Ishikawa (cell line): Measurements from ENCODE around the gene NCOA5.

Experiments used
- CEBPB ChIP-seq: IDR thresholded peaks from 2 replicates; pipeline ENCODE4 v1.6.1; 2012
- CREB1 ChIP-seq: IDR thresholded peaks from 2 replicates; pipeline ENCODE4 v1.6.1; 2012; ENCODE audit warnings: low read depth
- EGR1 ChIP-seq: IDR thresholded peaks from 2 replicates; pipeline ENCODE4 v1.6.1; 2012
- EP300 ChIP-seq: IDR thresholded peaks from 2 replicates; pipeline ENCODE4 v1.6.1; 2012; ENCODE audit warnings: borderline replicate concordance
- FOXM1 ChIP-seq: IDR thresholded peaks from 2 replicates; pipeline ENCODE4 v1.6.1; 2012; ENCODE audit warnings: low read depth, borderline replicate concordance
- NFIC ChIP-seq: IDR thresholded peaks from 2 replicates; pipeline ENCODE4 v1.6.1; 2012
- RAD21 ChIP-seq: IDR thresholded peaks from 2 replicates; pipeline ENCODE4 v1.6.1; 2012; ENCODE audit warnings: low read depth
- TAF1 ChIP-seq: IDR thresholded peaks from 2 replicates; pipeline ENCODE4 v1.6.1; 2012; ENCODE audit warnings: low read depth, mild to moderate bottlenecking
- TCF12 ChIP-seq: IDR thresholded peaks from 2 replicates; pipeline ENCODE4 v1.6.1; 2012; ENCODE audit warnings: low read depth
- TEAD4 ChIP-seq: IDR thresholded peaks from 2 replicates; pipeline ENCODE4 v1.6.1; 2012
- YY1 ChIP-seq: IDR thresholded peaks from 2 replicates; pipeline ENCODE4 v1.6.1; 2012; ENCODE audit warnings: low read depth
- ZBTB7A ChIP-seq: IDR thresholded peaks from 2 replicates; pipeline ENCODE4 v1.6.1; 2012; ENCODE audit warnings: low read depth
- TF ChIP-seq, protein P1 (sequence below): IDR thresholded peaks from 2 replicates; pipeline ENCODE4 v1.6.1; 2012
- TF ChIP-seq, protein P2 (sequence below): IDR thresholded peaks from 2 replicates; pipeline ENCODE4 v1.6.1; 2012
- TF ChIP-seq, protein P3 (sequence below): IDR thresholded peaks from 2 replicates; pipeline ENCODE4 v1.6.1; 2012; ENCODE audit warnings: low read depth, mild to moderate bottlenecking

The NCOA5 gene

DNA sequence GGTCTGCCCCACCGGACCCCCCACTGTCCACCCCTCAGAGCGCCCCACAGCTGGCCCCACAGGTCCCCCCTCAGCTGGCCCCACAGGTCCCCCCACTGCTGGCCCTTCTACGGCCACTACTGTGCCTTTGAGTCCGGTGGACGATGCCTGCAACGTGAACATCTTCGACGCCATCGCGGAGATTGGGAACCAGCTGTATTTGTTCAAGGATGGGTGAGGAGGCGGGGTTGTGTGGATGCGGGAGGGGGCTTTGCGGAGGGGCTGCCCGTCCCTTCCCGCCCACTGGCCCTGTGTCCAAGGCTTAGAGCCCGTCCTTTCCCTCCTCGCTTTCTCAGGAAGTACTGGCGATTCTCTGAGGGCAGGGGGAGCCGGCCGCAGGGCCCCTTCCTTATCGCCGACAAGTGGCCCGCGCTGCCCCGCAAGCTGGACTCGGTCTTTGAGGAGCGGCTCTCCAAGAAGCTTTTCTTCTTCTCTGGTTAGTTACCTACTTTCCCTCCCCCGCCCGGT, 76.4 kb downstream of the NCOA5 start:
- TF ChIP-seq, protein P1, sequence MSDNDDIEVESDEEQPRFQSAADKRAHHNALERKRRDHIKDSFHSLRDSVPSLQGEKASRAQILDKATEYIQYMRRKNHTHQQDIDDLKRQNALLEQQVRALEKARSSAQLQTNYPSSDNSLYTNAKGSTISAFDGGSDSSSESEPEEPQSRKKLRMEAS: no peak
- TF ChIP-seq, protein P2, sequence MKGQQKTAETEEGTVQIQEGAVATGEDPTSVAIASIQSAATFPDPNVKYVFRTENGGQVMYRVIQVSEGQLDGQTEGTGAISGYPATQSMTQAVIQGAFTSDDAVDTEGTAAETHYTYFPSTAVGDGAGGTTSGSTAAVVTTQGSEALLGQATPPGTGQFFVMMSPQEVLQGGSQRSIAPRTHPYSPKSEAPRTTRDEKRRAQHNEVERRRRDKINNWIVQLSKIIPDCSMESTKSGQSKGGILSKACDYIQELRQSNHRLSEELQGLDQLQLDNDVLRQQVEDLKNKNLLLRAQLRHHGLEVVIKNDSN: no peak
- TF ChIP-seq FOXM1: no peak
- TF ChIP-seq ZBTB7A: no peak
- TF ChIP-seq, protein P3, sequence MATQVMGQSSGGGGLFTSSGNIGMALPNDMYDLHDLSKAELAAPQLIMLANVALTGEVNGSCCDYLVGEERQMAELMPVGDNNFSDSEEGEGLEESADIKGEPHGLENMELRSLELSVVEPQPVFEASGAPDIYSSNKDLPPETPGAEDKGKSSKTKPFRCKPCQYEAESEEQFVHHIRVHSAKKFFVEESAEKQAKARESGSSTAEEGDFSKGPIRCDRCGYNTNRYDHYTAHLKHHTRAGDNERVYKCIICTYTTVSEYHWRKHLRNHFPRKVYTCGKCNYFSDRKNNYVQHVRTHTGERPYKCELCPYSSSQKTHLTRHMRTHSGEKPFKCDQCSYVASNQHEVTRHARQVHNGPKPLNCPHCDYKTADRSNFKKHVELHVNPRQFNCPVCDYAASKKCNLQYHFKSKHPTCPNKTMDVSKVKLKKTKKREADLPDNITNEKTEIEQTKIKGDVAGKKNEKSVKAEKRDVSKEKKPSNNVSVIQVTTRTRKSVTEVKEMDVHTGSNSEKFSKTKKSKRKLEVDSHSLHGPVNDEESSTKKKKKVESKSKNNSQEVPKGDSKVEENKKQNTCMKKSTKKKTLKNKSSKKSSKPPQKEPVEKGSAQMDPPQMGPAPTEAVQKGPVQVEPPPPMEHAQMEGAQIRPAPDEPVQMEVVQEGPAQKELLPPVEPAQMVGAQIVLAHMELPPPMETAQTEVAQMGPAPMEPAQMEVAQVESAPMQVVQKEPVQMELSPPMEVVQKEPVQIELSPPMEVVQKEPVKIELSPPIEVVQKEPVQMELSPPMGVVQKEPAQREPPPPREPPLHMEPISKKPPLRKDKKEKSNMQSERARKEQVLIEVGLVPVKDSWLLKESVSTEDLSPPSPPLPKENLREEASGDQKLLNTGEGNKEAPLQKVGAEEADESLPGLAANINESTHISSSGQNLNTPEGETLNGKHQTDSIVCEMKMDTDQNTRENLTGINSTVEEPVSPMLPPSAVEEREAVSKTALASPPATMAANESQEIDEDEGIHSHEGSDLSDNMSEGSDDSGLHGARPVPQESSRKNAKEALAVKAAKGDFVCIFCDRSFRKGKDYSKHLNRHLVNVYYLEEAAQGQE: no peak
- TF ChIP-seq EP300: no peak
- no peak for TF ChIP-seq EGR1
- no peak for TF ChIP-seq CEBPB
- no peak for TF ChIP-seq RAD21
- TF ChIP-seq YY1: no peak

DNA sequence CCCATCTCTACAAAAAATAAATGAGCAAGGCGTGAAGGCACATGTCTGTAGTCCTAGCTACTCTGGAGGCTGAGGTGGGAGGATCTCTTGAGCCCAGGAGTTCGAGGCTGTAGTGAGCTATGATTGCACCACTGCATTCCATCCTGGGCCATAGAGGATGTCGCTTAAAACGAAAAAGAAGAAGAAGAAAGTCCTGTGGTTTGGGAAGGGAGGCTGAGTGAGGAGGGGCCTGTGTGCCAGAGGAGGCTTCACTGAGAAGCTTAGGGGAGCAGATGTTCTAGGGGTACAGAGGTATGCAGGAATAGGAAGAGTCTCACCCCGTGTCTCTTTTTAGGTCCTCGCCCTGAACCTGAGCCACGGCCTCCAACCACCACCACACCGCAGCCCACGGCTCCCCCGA, 76.8 kb downstream of the NCOA5 start:
- TF ChIP-seq CEBPB (no peak), EGR1 (no peak), TAF1 (no peak), EP300 (no peak), RAD21 (no peak), YY1 (no peak), ZBTB7A (no peak), TCF12 (no peak), CREB1 (no peak), FOXM1 (no peak), TEAD4 (no peak), NFIC (no peak)
- TF ChIP-seq, protein P3: no peak
- TF ChIP-seq, protein P2: no peak
- TF ChIP-seq, protein P1: no peak

DNA sequence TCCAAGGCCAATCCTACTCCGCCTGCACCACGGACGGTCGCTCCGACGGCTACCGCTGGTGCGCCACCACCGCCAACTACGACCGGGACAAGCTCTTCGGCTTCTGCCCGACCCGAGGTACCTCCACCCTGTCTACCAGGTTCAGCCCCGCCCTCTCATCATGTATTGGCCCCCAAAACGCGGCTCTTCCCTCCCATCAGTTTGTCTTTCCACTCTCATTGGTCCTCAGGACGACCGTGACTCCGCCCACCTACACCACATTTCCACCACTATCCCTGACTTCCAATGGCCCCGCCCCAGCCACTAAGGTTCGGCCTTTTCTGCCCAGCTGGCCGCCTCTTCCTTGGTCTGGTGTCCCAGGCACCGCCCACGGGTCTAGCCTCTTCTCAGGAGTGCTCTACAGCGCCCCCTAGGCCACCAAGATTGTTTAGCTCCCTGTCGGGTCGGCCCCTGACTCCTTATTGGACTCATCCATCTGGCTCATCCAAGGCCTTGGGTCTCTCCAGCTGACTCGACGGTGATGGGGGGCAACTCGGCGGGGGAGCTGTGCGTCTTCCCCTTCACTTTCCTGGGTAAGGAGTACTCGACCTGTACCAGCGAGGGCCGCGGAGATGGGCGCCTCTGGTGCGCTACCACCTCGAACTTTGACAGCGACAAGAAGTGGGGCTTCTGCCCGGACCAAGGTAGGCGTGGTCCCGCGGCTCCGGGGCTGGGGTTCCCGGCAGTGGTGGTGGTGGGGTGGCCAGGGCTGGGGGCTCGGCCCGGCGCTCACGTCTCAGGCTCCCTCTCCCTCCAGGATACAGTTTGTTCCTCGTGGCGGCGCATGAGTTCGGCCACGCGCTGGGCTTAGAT, 77.9 kb downstream of the NCOA5 start:
- TF ChIP-seq EGR1 (peak; percentile 56), CEBPB (no peak), RAD21 (peak; percentile 20; the same call in 1 of the 2 replicates), TEAD4 (no peak)
